Measurements from ENCODE around the gene CCDC174.

The CCDC174 gene

DNA sequence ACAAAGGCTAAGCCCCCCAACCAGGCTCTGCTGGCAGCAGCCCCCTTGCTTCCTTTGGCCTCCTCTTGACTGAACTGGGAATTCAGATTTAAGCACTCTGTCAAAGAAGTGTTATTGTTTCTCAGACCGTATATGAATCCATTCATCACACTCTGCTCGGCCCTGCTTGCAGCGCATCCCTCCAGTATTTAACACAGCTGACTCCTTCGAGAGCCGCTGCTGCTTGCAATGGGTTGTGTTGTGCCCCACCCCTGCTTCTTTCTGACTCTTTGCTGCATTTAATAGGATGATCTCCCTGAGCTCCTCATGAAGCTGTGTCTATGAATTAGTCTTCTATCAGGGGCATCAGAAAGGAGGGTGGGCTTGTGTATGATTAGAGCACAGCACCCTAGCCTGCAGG, 54.5 kb downstream of the CCDC174 start:
- Histone ChIP-seq H3K4me2 (ENCODE audit: low read depth, low read length, poor library complexity, severe bottlenecking) (no peak overlapping the region), H2AFZ (ENCODE audit: low read length) (no peak overlapping the region), H3K9ac (ENCODE audit: low read depth, low read length, poor library complexity, severe bottlenecking) (no peak overlapping the region), H3K4me3 (ENCODE audit: low read length, poor library complexity, severe bottlenecking) (no peak overlapping the region), H3K9me3 (ENCODE audit: insufficient read depth, low read depth, low read length) (no peaks in the 10 kb centered on the region), H3K4me1 (ENCODE audit: insufficient read depth, low read length, poor library complexity, severe bottlenecking) (no peaks in the 10 kb centered on the region), H3K79me2 (ENCODE audit: insufficient read depth, low read length) (no peaks in the 10 kb centered on the region), H3K27me3 (ENCODE audit: insufficient read depth, low read length, poor library complexity, severe bottlenecking) (no peaks in the 10 kb centered on the region), H4K20me1 (ENCODE audit: insufficient read depth, low read length, poor library complexity, severe bottlenecking) (no peaks in the 10 kb centered on the region), H3F3A (ENCODE audit: low read depth) (no peaks in the 10 kb centered on the region), H3K9me2 (replicated peaks; ENCODE audit: low read depth, low read length) (no peaks in the 10 kb centered on the region), H3K36me3 (ENCODE audit: insufficient read depth, low read length) (no peaks in the 10 kb centered on the region)
- TF ChIP-seq EZH2phosphoT487 (IDR thresholded peaks at IDR 0.05; ENCODE audit: borderline replicate concordance), result no peak
- TF ChIP-seq, protein P1, sequence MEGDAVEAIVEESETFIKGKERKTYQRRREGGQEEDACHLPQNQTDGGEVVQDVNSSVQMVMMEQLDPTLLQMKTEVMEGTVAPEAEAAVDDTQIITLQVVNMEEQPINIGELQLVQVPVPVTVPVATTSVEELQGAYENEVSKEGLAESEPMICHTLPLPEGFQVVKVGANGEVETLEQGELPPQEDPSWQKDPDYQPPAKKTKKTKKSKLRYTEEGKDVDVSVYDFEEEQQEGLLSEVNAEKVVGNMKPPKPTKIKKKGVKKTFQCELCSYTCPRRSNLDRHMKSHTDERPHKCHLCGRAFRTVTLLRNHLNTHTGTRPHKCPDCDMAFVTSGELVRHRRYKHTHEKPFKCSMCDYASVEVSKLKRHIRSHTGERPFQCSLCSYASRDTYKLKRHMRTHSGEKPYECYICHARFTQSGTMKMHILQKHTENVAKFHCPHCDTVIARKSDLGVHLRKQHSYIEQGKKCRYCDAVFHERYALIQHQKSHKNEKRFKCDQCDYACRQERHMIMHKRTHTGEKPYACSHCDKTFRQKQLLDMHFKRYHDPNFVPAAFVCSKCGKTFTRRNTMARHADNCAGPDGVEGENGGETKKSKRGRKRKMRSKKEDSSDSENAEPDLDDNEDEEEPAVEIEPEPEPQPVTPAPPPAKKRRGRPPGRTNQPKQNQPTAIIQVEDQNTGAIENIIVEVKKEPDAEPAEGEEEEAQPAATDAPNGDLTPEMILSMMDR (conservative IDR thresholded peaks at IDR 0.05; ENCODE audit: low read length), result no peak

DNA sequence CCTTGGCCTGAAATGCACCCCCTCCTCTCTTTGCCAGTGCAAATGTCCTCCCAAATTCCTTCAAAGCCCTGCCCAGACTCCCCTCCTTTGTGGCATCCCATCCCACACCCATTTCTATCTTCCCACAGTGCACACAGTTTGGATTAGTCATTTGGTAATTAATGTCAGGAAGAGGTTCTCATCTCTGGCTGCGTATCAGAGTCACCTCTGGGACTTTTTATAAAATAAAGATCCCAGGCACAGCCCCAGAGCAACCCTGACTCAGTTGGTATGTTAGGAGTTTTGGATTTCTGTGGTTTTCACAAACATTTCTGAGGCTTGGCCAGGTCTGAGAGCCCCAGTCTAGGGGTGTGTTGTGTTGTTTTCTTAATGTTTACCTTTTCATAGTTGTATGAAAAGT, 65.0 kb downstream of the CCDC174 start:
- H4K20me1 ChIP-seq (ENCODE audit: insufficient read depth, low read length, poor library complexity, severe bottlenecking), result no peaks in the 10 kb centered on the region
- no peaks in the 10 kb centered on the region for H3K9me2 ChIP-seq (replicated peaks; ENCODE audit: low read depth, low read length)
- peaks cover 7% of the 10 kb centered on the region for H3K27me3 ChIP-seq (ENCODE audit: insufficient read depth, low read length, poor library complexity, severe bottlenecking)
- no peak for TF ChIP-seq EZH2phosphoT487 (IDR thresholded peaks at IDR 0.05; ENCODE audit: borderline replicate concordance)
- TF ChIP-seq, protein P1 (conservative IDR thresholded peaks at IDR 0.05; ENCODE audit: low read length), result no peak
- H3K36me3 ChIP-seq (ENCODE audit: insufficient read depth, low read length), result no peaks in the 10 kb centered on the region
- H3K4me2 ChIP-seq (ENCODE audit: low read depth, low read length, poor library complexity, severe bottlenecking), result no peak overlapping the region
- no peaks in the 10 kb centered on the region for H3F3A ChIP-seq (ENCODE audit: low read depth)
- no peak overlapping the region for H3K9ac ChIP-seq (ENCODE audit: low read depth, low read length, poor library complexity, severe bottlenecking)
- H2AFZ ChIP-seq (ENCODE audit: low read length), result no peak overlapping the region
- no peak overlapping the region for H3K4me3 ChIP-seq (ENCODE audit: low read length, poor library complexity, severe bottlenecking)
- H3K79me2 ChIP-seq (ENCODE audit: insufficient read depth, low read length), result no peaks in the 10 kb centered on the region
- no peaks in the 10 kb centered on the region for H3K9me3 ChIP-seq (ENCODE audit: insufficient read depth, low read depth, low read length)
- no peaks in the 10 kb centered on the region for H3K4me1 ChIP-seq (ENCODE audit: insufficient read depth, low read length, poor library complexity, severe bottlenecking)

DNA sequence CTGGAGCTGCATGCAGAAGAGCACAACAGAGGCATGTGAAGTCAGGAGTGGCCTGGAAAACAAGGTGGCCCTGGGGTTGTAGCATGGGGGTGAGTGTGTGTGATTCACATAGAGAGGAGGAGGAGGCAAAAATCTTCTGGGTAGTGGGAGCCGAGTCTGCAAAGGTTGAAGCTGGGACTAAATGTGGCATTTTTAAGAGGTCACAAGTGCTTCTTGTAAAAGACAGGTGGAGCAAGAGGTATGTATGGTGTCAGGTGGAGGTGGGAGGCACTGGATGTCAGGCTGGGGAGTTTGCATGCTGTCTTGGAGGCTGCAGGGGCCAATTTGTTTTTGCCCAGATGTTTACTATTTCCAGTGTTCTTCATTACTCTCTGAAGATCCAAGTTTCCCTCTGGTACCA, 65.7 kb downstream of the CCDC174 start:
- H3K79me2 ChIP-seq (ENCODE audit: insufficient read depth, low read length), result no peaks in the 10 kb centered on the region
- no peak overlapping the region for H3K4me2 ChIP-seq (ENCODE audit: low read depth, low read length, poor library complexity, severe bottlenecking)
- H3K9me3 ChIP-seq (ENCODE audit: insufficient read depth, low read depth, low read length), result no peaks in the 10 kb centered on the region
- no peak overlapping the region for H3K4me3 ChIP-seq (ENCODE audit: low read length, poor library complexity, severe bottlenecking)
- peaks cover 7% of the 10 kb centered on the region for H3K27me3 ChIP-seq (ENCODE audit: insufficient read depth, low read length, poor library complexity, severe bottlenecking)
- H4K20me1 ChIP-seq (ENCODE audit: insufficient read depth, low read length, poor library complexity, severe bottlenecking), result no peaks in the 10 kb centered on the region
- H3K4me1 ChIP-seq (ENCODE audit: insufficient read depth, low read length, poor library complexity, severe bottlenecking), result no peaks in the 10 kb centered on the region
- H3K9ac ChIP-seq (ENCODE audit: low read depth, low read length, poor library complexity, severe bottlenecking), result no peak overlapping the region
- TF ChIP-seq, protein P1 (conservative IDR thresholded peaks at IDR 0.05; ENCODE audit: low read length), result no peak
- TF ChIP-seq EZH2phosphoT487 (IDR thresholded peaks at IDR 0.05; ENCODE audit: borderline replicate concordance), result no peak
- H3F3A ChIP-seq (ENCODE audit: low read depth), result no peaks in the 10 kb centered on the region
- H3K9me2 ChIP-seq (replicated peaks; ENCODE audit: low read depth, low read length), result no peaks in the 10 kb centered on the region
- H3K36me3 ChIP-seq (ENCODE audit: insufficient read depth, low read length), result no peaks in the 10 kb centered on the region
- no peak overlapping the region for H2AFZ ChIP-seq (ENCODE audit: low read length)

All from Loucy (cell line).